Fibroblast of pulmonary artery (primary cell): ENCODE measurements around the gene E2F1.

Source experiments
- DNase-seq: peaks from one replicate; pipeline ENCODE4 v3.0.0-alpha.2; 2010; ENCODE audit warnings: low read depth
- H3K4me3 ChIP-seq: replicated peaks from 2 replicates; pipeline ENCODE4 v1.5.1; 2011; ENCODE audit warnings: low read depth, mild to moderate bottlenecking, control low read depth, low read length, moderate library complexity
- CTCF ChIP-seq: IDR thresholded peaks from 2 replicates; pipeline ENCODE4 v1.5.1; 2011; ENCODE audit warnings: mild to moderate bottlenecking, control low read depth, low read length, inconsistent platforms; ENCODE audit errors: missing control alignments

Gene E2F1

GRCh38 chr20:33664762-33665144 lies 21.4 kb downstream of the E2F1 start:
- DNase-seq, result no peak
- H3K4me3 ChIP-seq, result no peak overlapping the region
- no peak for TF ChIP-seq CTCF

- H3K4me3 ChIP-seq, result peak overlapping the region; percentile 71
- DNase-seq, result no peak
- TF ChIP-seq CTCF, result no peak
Measured at GRCh38 chr20:33664085-33664761, 22.0 kb downstream of the E2F1 start.

GRCh38 chr20:33663161-33664084 lies 22.8 kb downstream of the E2F1 start:
- TF ChIP-seq CTCF, result no peak
- DNase-seq, result peak; percentile 66
- H3K4me3 ChIP-seq, result peak overlapping the region; percentile 71

GRCh38 chr20:33662172-33662571 lies 24.0 kb downstream of the E2F1 start, which contains the start of gene C20orf144:
Gene C20orf144 (plus strand): TSS chr20:33662327. CDS start chr20:33662346, 19 bp downstream.
- peak within 1 kb of the TSS; percentile 71 for H3K4me3 ChIP-seq
- DNase-seq, result no peak
- TF ChIP-seq CTCF, result no peak

GRCh38 chr20:33660685-33661058 lies 25.5 kb downstream of the E2F1 start:
- no peak for DNase-seq
- no peak for TF ChIP-seq CTCF
- no peak overlapping the region for H3K4me3 ChIP-seq

- no peak for DNase-seq
- TF ChIP-seq CTCF, result no peak
- no peak overlapping the region for H3K4me3 ChIP-seq
Measured at GRCh38 chr20:33660035-33660684, 26.0 kb downstream of the E2F1 start.
